ENCODE measurements around the gene AKR1E2.

GRCh38 chr10:4868357-4868657, 42.3 kb downstream of the AKR1E2 start:
- TF ChIP-seq ARNT (IDR thresholded peaks at IDR 0.05), result no peak
- no peak for TF ChIP-seq TARDBP (IDR thresholded peaks at IDR 0.05)
- TF ChIP-seq NFRKB (IDR thresholded peaks at IDR 0.05), result no peak
- no peak for TF ChIP-seq FOXM1 (IDR thresholded peaks at IDR 0.05; ENCODE audit: borderline replicate concordance)
- TF ChIP-seq ELF4 (IDR thresholded peaks at IDR 0.05), result no peak
- no peak for TF ChIP-seq LEF1 (IDR thresholded peaks at IDR 0.05; ENCODE audit: borderline replicate concordance)
- no peak for TF ChIP-seq FOXA1 (IDR thresholded peaks at IDR 0.05)
- no peak for TF ChIP-seq PKNOX1 (IDR thresholded peaks at IDR 0.05)

All from HEK293T (cell line).